ENCODE results near the gene CD274.

The CD274 gene

DNA sequence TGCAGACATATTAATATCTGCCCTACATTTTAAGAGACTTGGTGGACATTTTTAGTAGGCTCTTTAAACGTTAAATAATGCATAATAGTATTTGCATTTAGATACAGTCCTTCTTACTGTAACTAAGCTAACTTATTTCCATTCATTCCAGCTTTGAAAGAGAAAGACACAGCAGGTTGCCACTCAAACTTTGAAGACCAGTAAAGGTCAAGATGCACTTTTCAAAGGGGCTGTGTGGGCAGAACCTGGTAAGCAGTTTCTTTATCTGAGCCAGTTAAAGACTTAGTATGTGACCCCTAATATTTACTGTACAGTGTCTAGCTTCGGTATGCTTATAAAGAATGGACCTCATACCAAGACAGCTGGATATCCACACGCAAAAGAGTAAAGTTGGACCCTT lies 33.4 kb upstream of the CD274 start:
- TF ChIP-seq EZH2phosphoT487 (IDR thresholded peaks at IDR 0.05; ENCODE audit: borderline replicate concordance): no peak
- TF ChIP-seq, protein P1, sequence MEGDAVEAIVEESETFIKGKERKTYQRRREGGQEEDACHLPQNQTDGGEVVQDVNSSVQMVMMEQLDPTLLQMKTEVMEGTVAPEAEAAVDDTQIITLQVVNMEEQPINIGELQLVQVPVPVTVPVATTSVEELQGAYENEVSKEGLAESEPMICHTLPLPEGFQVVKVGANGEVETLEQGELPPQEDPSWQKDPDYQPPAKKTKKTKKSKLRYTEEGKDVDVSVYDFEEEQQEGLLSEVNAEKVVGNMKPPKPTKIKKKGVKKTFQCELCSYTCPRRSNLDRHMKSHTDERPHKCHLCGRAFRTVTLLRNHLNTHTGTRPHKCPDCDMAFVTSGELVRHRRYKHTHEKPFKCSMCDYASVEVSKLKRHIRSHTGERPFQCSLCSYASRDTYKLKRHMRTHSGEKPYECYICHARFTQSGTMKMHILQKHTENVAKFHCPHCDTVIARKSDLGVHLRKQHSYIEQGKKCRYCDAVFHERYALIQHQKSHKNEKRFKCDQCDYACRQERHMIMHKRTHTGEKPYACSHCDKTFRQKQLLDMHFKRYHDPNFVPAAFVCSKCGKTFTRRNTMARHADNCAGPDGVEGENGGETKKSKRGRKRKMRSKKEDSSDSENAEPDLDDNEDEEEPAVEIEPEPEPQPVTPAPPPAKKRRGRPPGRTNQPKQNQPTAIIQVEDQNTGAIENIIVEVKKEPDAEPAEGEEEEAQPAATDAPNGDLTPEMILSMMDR (conservative IDR thresholded peaks at IDR 0.05; ENCODE audit: low read length): no peak
- Histone ChIP-seq H3K27me3 (ENCODE audit: insufficient read depth, low read length, poor library complexity, severe bottlenecking) (no peaks in the 10 kb centered on the region), H2AFZ (ENCODE audit: low read length) (no peak overlapping the region), H3K4me2 (ENCODE audit: low read depth, low read length, poor library complexity, severe bottlenecking) (no peak overlapping the region), H3K36me3 (ENCODE audit: insufficient read depth, low read length) (no peaks in the 10 kb centered on the region), H3K4me3 (ENCODE audit: low read length, poor library complexity, severe bottlenecking) (no peak overlapping the region), H3K79me2 (ENCODE audit: insufficient read depth, low read length) (no peaks in the 10 kb centered on the region), H3K4me1 (ENCODE audit: insufficient read depth, low read length, poor library complexity, severe bottlenecking) (no peaks in the 10 kb centered on the region), H3K9me2 (replicated peaks; ENCODE audit: low read depth, low read length) (no peaks in the 10 kb centered on the region), H3K9me3 (ENCODE audit: insufficient read depth, low read depth, low read length) (no peaks in the 10 kb centered on the region), H3F3A (ENCODE audit: low read depth) (no peaks in the 10 kb centered on the region), H3K9ac (ENCODE audit: low read depth, low read length, poor library complexity, severe bottlenecking) (no peak overlapping the region), H4K20me1 (ENCODE audit: insufficient read depth, low read length, poor library complexity, severe bottlenecking) (no peaks in the 10 kb centered on the region)

DNA sequence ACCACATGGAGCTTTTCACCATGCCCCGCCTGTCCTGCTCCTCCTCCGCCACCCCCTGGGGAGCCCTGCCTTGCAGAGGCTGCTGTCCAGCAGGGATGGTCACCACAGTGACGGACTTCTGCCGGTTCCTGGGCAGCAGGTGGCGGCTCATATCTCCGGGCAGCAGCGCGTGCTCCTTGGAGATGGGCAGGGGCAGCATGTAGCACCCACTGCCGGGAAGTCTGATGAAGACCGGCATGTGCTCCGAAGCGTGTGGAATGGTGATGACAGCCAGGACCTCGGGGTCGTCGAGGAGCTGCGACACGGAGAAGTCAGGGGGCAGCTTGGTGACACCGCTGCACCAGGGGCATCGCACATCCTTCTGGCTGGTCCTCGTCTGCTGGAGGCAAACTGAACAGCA lies 31.9 kb upstream of the CD274 start:
- H3K4me2 ChIP-seq (ENCODE audit: low read depth, low read length, poor library complexity, severe bottlenecking): no peak overlapping the region
- no peaks in the 10 kb centered on the region for H3K27me3 ChIP-seq (ENCODE audit: insufficient read depth, low read length, poor library complexity, severe bottlenecking)
- H3K4me1 ChIP-seq (ENCODE audit: insufficient read depth, low read length, poor library complexity, severe bottlenecking): no peaks in the 10 kb centered on the region
- no peaks in the 10 kb centered on the region for H3K36me3 ChIP-seq (ENCODE audit: insufficient read depth, low read length)
- H3K9me3 ChIP-seq (ENCODE audit: insufficient read depth, low read depth, low read length): no peaks in the 10 kb centered on the region
- H3K9me2 ChIP-seq (replicated peaks; ENCODE audit: low read depth, low read length): no peaks in the 10 kb centered on the region
- H2AFZ ChIP-seq (ENCODE audit: low read length): no peak overlapping the region
- H3F3A ChIP-seq (ENCODE audit: low read depth): no peaks in the 10 kb centered on the region
- TF ChIP-seq, protein P1 (conservative IDR thresholded peaks at IDR 0.05; ENCODE audit: low read length): no peak
- TF ChIP-seq EZH2phosphoT487 (IDR thresholded peaks at IDR 0.05; ENCODE audit: borderline replicate concordance): no peak
- no peak overlapping the region for H3K9ac ChIP-seq (ENCODE audit: low read depth, low read length, poor library complexity, severe bottlenecking)
- H3K79me2 ChIP-seq (ENCODE audit: insufficient read depth, low read length): no peaks in the 10 kb centered on the region
- no peaks in the 10 kb centered on the region for H4K20me1 ChIP-seq (ENCODE audit: insufficient read depth, low read length, poor library complexity, severe bottlenecking)
- no peak overlapping the region for H3K4me3 ChIP-seq (ENCODE audit: low read length, poor library complexity, severe bottlenecking)

DNA sequence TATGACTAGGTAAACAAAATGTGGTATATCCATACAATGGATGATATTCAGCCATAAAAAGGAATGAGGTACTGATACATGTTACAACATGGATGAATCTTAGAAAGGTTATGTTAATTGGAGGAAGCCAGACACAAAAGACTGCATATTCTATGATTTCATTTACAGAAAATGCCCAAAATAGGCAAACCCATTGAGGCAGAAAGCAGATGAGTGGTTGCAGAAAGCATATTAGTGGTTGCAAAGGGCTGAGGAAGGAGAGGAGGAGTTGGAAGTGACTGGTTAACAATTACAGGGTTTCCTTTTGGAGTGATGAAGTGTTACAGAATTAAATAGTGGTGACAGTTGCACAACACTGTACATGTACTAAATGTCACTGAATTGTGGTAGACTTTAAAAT lies 30.4 kb upstream of the CD274 start:
- Histone ChIP-seq H3K4me3 (ENCODE audit: low read length, poor library complexity, severe bottlenecking) (no peak overlapping the region), H2AFZ (ENCODE audit: low read length) (no peak overlapping the region), H3K9me3 (ENCODE audit: insufficient read depth, low read depth, low read length) (no peaks in the 10 kb centered on the region), H4K20me1 (ENCODE audit: insufficient read depth, low read length, poor library complexity, severe bottlenecking) (no peaks in the 10 kb centered on the region), H3K27me3 (ENCODE audit: insufficient read depth, low read length, poor library complexity, severe bottlenecking) (no peaks in the 10 kb centered on the region), H3K4me2 (ENCODE audit: low read depth, low read length, poor library complexity, severe bottlenecking) (no peak overlapping the region), H3K9ac (ENCODE audit: low read depth, low read length, poor library complexity, severe bottlenecking) (no peak overlapping the region), H3K79me2 (ENCODE audit: insufficient read depth, low read length) (no peaks in the 10 kb centered on the region), H3K4me1 (ENCODE audit: insufficient read depth, low read length, poor library complexity, severe bottlenecking) (no peaks in the 10 kb centered on the region), H3F3A (ENCODE audit: low read depth) (no peaks in the 10 kb centered on the region), H3K9me2 (replicated peaks; ENCODE audit: low read depth, low read length) (no peaks in the 10 kb centered on the region), H3K36me3 (ENCODE audit: insufficient read depth, low read length) (no peaks in the 10 kb centered on the region)
- TF ChIP-seq, protein P1 (conservative IDR thresholded peaks at IDR 0.05; ENCODE audit: low read length): no peak
- TF ChIP-seq EZH2phosphoT487 (IDR thresholded peaks at IDR 0.05; ENCODE audit: borderline replicate concordance): no peak
